Activated naive CD4-positive, alpha-beta T cell treated with anti-CD3 and anti-CD28 coated beads, Interleukin-2, amount 50 U/mL, for 72 hours (primary cell): ENCODE measurements around the gene KRT9. TPM values are rescaled to one million over a fixed set of nuclear protein-coding genes. Genes with fewer than 3 reads are reported as not detected.
"Not testable (repeated sequence)": the region's sequence is repeated elsewhere in the genome, so short reads cannot be mapped to it uniquely, and the experiment has no call there.

Experiments used
- ATAC-seq, 2 donors: fragments of 150-1000 bp; cut with Tn5 transposase; 2 replicates each; pipeline ENCODE4 v1.10.0; 2021; ENCODE audit warnings: mild to moderate bottlenecking in 2 of 2, moderate library complexity in 2 of 2
- DNase-seq, 2 donors: peaks; one replicate each; pipeline ENCODE4 v3.0.0; 2021 to 2022; ENCODE audit warnings: low spot score in 2 of 2
- H3K27ac Mint-ChIP-seq, 2 donors: one replicate each; pipeline ENCODE4 v1.8.0; 2022; ENCODE audit warnings: mild to moderate bottlenecking in 2 of 2, mixed read lengths in 2 of 2
- H3K36me3 Mint-ChIP-seq, 2 donors: one replicate each; pipeline ENCODE4 v1.8.0; 2022; ENCODE audit warnings: mixed read lengths in 2 of 2
- H3K9me3 Mint-ChIP-seq, 2 donors: one replicate each; pipeline ENCODE4 v1.8.0; 2022; ENCODE audit warnings: mixed read lengths in 2 of 2
- total RNA-seq, 2 donors: library from RNA; stranded (reverse); gene quantifications; one replicate each; pipeline ENCODE4 v1.2.3, GENCODE V29; 2022

KRT9 gene
- total RNA-seq, 2 donors from 2014 or later, result not detected

DNA sequence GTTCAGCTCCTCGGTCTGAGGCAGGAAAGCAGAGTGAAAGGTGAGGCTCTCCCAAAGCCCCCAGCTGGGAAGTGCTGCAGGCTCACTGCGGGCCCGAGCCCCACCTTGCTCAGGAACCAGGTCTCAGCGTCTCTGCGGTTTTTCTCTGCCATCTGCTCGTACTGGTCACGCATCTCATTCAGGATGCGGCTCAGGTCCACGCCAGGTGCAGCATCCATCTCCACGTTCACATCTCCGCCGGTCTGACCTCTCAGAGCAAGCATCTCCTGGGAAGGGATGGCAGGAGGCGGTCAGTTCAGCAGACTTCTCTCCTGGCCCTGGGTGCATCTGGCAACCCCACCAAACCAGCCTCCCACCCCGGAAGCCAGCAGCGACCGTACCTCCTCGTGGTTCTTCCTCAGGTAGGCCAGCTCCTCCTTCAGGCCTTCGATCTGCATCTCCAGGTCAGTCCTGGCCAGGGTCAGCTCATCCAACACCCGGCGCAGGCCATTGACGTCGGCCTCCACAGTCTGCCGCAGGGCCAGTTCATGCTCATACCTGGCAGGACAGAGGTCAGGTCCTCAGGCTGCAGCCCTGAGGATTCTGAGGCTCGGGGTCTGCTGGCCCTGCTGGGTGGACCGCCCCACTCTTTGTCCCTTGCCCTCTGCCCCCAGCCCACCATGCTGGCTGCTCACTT is 39.2 kb upstream of the KRT9 start:
- ATAC-seq, result no peak
- Mint-ChIP-seq H3K9me3 (peaks cover 10 to 16% of the 10 kb centered on the region in 2 donors), H3K27ac (no peak overlapping the region), H3K36me3 (peaks cover 13 to 18% of the 10 kb centered on the region in 2 donors)
- DNase-seq, result no peak

DNA sequence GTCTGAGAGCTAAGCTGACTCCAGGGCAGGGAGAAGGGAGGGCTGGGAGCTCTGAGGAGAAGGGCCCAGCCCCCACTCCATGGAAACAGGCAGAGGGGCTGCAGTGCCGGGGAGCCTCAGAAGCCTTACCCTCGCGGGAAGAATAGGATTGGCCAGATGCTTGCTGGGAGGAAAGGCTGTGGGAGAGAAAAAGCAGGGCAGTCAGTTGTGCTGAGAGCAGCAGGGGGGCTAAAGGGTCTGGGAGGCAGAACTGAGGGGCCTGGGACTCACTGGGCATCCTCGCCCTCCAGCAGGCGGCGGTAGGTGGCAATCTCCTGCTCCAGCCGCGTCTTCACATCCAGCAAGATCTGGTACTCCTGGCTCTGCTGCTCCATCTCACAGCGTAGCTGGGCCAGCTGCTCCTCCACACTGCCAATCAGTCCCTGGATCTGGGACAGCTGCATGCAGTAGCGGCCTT is 38.2 kb upstream of the KRT9 start:
- Mint-ChIP-seq H3K9me3 (peaks cover 10 to 20% of the 10 kb centered on the region in 2 donors), H3K36me3 (peaks cover 17 to 22% of the 10 kb centered on the region in 2 donors)
- not testable (repeated sequence) for ATAC-seq, H3K27ac Mint-ChIP-seq, DNase-seq

DNA sequence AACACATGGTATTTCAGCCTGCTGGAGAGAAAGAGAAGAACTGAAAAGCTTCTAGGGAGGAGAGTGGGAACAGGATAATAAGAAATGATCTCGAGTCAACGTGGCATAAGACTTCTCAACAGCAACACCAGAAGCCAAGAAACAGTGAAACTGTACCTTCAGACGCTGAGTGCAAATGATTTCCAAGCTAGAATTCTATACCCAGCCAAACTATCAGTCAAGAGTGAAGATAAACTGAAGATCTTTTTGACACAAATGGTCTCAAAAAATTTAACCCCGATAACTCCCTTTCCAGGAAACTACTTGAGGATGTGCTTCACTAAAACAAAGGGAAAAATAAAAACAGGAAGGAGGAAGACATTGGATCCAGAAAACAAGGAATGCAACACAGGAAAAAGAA is 35.1 kb upstream of the KRT9 start:
- Mint-ChIP-seq H3K36me3 (peaks cover 21 to 22% of the 10 kb centered on the region in 2 donors), H3K9me3 (peaks cover 10 to 20% of the 10 kb centered on the region in 2 donors)
- not testable (repeated sequence) for H3K27ac Mint-ChIP-seq, DNase-seq, ATAC-seq

DNA sequence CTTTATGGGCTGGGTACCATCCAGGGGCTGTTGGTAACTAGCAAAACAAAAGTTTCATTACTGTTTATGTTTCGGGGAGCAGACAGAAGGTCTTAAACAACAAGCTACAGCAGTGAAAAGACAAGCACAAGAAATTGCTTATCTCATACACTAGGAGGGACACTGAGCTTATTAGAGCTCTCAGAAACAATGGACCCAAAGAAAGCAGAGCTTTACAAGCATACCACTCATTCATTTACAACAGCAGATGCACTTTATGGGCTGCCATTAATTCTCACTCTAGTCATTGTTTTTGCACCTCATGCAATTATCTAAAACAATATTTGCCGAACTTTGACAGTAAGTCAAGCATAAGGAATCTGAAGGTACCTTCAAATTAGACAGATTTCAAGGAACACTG is 30.7 kb upstream of the KRT9 start:
- DNase-seq, result no peak
- peaks cover 18 to 21% of the 10 kb centered on the region in 2 donors for H3K36me3 Mint-ChIP-seq
- peaks cover 10 to 17% of the 10 kb centered on the region in 2 donors for H3K9me3 Mint-ChIP-seq
- no peak for ATAC-seq
- H3K27ac Mint-ChIP-seq, result no peak overlapping the region

DNA sequence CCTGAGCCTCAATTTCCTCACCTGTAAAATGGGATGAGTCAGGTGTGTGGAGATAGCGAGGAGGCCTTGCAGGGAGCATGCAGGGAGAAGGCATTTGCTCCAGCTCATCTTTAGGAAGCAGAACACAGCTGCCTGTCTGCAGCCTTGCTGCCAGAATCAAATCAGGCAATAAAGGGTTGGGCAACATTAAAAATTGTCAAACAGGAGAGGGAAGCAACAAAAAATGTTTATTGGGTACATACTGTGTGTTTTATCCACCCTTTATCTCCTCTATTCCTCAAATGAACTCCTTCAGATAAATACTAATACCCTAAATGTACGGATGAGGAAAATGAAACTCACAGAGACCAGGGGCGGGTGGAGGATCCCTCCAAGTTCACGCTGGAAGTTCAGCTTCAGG is 28.5 kb upstream of the KRT9 start:
- Mint-ChIP-seq H3K27ac (no peak overlapping the region), H3K36me3 (peaks cover 0 to 4% of the 10 kb centered on the region in 2 donors), H3K9me3 (no peaks in the 10 kb centered on the region)
- DNase-seq (no peak), ATAC-seq (no peak)

DNA sequence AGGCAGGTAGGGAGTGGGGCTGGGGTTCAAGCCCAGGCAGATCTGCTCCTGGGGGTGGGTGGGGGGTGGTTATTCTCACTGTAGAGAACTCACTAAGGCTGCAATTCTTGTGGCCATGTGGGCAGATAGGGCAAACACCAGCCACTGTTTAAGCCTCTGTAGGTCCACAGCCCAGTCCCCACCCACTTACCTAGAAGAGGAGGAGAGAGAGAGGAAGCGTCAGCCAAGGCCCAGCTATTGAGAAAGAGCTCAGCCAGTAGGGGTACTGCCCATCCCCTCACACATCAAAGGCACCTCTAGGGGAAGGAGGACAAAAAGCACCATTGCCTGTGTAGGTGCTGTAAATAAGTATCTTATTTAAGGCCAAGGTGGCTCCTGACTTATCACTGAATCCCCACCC is 27.8 kb upstream of the KRT9 start:
- ATAC-seq, result no peak
- H3K36me3 Mint-ChIP-seq, result peaks cover 0 to under 1% of the 10 kb centered on the region in 2 donors
- no peaks in the 10 kb centered on the region for H3K9me3 Mint-ChIP-seq
- H3K27ac Mint-ChIP-seq, result no peak overlapping the region
- DNase-seq, result no peak

DNA sequence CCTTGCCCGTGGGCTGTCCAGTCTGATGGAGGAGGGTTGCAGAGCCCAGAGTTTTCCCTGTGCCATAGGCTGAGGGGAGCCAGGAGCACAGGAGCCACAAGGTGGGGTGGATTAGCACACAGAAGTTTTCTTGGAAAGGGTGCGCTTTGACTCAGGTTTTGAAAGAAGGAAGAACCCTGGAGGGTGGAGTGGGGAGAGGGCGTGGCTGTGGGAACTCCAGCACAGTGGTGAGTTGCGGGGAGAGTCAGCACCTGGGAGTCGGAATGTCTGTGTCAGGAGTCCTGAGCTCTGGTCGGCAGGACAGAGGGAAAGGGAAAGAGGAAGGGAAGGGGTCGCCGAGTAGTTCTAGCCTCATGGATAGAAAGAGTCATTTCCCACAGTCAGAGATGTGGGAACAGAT is 23.7 kb upstream of the KRT9 start:
- no peaks in the 10 kb centered on the region for H3K9me3 Mint-ChIP-seq
- DNase-seq, result no peak

DNA sequence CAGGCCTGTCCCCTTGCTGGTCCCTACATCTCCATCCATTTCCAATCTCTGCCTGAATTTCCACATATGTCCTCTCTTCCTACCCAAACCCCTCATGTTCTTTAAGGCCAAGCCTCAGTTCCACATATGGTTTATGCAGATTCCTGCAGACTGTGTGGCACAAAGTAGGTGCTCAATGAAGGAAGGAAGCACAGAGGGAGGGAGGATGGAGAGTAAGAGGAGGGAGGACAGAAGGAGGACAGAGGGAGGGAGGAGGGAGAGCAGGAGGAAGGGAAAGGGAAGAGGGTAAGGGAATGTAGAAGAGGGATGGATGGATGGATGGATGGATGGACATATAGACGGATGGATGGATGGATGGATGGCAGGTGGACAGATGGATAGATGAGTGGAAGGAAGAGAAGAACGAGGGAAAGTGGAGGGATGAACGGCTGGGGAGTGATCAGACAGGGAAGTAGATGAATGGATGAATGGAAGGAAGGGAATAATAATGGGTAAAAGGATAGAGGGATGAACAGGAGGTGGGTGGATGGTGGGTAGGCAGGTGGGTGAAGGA is 22.6 kb upstream of the KRT9 start:
- H3K9me3 Mint-ChIP-seq, result no peaks in the 10 kb centered on the region
- no peak overlapping the region for H3K27ac Mint-ChIP-seq
- ATAC-seq (no peak), DNase-seq (no peak)
- H3K36me3 Mint-ChIP-seq, result no peaks in the 10 kb centered on the region

More for the DNA sequence above, 23.7 kb upstream of the KRT9 start:
- no peaks in the 10 kb centered on the region for H3K36me3 Mint-ChIP-seq
- no peak overlapping the region for H3K27ac Mint-ChIP-seq
- no peak for ATAC-seq

DNA sequence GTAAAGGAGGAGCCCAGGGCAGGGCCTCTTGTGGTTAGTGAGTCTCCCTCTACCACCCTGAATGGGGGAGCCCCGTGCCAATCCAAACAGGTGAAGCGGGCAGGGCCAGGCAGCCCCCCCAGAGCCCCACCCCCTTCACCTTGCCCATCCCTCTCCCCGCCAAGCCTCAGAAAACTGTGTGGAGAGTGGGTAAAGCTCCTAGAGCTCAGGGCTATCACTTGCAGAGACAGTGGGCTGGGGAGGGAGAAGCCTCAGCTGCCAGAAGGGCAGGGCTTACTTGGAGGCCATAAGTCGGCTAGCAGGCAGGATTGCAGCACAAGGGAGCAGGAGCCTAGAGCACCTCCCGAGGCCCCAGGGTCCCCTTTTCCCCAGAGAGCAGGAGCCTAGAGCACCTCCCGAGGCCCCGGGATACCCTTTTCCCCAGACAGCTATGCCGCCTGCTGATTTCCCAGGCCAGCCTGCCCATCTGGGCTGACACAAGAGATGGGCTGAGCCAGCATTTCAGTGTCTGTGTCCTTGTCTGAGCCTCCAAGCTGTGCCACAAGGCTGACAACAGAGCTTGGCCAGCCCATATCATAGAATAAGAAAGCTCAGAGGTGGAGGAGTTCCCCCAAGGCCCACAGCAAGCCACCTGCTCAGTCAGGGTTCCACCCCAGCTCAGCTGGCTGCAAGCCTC is 21.6 kb upstream of the KRT9 start:
- H3K9me3 Mint-ChIP-seq, result no peaks in the 10 kb centered on the region
- no peak overlapping the region for H3K27ac Mint-ChIP-seq
- ATAC-seq, result no peak

DNA sequence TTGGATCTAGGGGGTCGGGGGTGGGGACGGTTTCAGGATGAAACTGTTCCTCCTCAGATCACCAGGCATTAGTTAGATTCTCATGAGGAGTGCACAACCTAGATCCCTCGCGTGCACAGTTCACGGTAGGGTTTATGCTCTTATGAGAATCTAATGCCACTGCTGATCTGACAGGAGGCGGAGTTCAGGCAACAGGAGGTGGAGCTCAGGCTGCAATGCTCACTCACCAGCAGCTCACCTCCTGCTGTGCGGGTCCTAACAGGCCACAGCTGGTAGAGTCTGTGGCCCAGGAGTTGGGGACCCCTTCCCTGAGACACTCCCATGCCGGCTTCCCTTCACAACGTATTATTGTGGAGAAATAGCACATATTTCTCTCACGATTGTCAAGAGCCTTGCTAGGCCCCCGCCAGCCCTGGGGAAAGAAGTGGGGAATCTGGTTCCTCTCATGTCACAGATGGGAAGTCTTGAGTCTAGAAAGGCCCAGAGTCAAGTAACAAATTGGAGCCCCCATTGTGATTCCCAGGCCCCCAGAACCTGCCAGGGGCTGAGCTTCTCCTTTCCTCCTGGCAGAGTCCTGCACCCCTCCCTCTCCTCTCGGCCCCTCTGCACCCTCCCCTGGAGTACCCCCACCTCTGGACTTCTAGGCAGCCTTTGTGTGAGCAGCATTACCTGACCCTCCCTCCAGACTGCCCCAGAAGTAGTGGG is 20.9 kb upstream of the KRT9 start:
- Mint-ChIP-seq H3K27ac (no peak overlapping the region), H3K36me3 (no peaks in the 10 kb centered on the region), H3K9me3 (no peaks in the 10 kb centered on the region)
- no peak for DNase-seq
- no peak for ATAC-seq

More for the DNA sequence above, 21.6 kb upstream of the KRT9 start:
- no peak for DNase-seq
- no peaks in the 10 kb centered on the region for H3K36me3 Mint-ChIP-seq

DNA sequence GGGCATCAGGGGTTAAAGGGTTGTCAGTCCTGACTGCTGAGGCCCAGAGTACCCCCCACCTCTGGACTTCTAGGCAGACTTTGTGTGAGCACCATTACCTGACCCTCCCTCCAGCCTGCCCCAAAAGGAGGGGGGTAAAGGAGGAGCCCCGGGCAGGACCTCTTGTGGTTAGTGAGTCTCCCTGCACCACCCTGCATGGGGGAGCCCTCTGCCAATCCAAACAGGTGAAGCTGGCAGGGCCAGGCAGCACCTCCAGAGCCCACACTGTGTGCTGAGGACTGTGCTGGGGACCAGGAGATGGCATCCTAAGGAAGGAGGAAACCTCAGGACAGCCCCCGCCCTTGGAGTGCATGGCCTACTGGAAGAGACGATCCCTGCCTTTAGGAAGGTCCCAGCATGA is 17.4 kb upstream of the KRT9 start:
- Mint-ChIP-seq H3K27ac (no peak overlapping the region), H3K36me3 (no peaks in the 10 kb centered on the region), H3K9me3 (no peaks in the 10 kb centered on the region)
- DNase-seq (no peak), ATAC-seq (no peak)

DNA sequence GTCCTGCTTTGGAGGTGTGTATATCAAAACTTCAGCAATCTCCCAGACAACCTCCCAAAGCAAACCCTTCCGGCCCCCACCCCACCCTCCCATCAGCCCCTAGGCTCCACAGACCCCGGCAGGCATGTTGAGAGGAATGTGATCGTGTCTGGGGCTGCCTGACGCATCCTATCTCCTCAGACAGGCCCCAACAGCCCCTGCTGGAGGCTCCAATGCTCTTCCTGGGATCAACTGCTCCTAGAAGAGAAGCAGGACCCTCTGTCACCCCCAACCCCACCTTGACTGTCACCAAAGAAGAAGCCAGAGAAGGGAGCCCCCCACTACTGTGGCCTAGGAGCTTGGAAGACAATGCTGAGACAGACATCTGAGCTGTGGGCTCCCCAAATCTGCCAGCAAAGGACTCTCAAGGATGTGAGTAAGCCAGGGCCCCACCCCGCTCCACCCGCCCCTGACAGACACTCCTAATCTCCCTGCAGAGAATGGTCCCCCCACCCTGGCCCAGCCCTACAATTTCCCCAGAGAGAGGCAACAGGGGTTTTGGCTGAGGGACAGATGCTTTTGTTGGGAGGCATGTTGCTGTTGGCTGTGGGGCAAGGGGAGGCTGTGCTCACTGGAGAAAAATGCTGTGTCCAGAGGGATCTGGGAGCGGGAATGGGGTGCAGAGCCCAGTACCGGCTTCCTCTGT is 16.4 kb upstream of the KRT9 start:
- Mint-ChIP-seq H3K36me3 (no peaks in the 10 kb centered on the region), H3K27ac (no peak overlapping the region), H3K9me3 (no peaks in the 10 kb centered on the region)
- DNase-seq (no peak), ATAC-seq (no peak)

DNA sequence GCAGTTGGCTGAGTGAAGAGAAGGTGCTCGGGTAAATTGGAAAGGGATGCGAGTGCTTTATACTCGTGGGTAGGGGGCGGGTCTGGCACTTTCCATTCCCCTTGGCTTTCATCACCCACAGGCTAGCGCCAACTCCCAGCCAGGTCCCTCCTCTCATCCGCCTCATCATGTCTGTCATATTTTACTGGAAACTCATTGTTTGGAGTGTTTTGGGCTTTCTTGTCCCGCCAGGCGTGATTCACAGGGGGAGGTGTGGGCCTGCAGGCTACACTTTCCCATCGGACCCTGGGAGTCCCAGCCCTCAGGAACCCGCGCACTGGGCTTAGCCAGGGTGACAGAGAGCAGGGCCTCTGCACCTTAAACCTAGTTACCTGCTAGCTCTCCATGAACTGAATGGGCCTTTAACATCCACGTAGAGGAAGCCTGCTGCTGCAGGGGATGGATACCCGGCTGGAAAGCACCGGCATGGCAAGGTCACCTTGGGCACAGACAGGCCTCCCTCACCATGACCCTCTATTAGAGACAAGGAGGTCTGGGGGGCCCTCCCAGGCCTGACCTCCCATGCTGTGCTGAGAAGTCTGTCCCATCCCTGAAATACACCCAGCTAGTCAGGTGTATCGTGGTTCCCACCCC is 15.1 kb upstream of the KRT9 start, which contains the start of gene KRT14:
Gene KRT14 (minus strand): TSS at position 33 of the 633 bp plus-strand sequence. CDS start 61 bp downstream, outside the sequence.
- DNase-seq (no peak), ATAC-seq (no peak)
- Mint-ChIP-seq H3K27ac (no peak within 1 kb of the TSS), H3K36me3 (no peaks in the 10 kb centered on the region), H3K9me3 (no peaks in the 10 kb centered on the region)

DNA sequence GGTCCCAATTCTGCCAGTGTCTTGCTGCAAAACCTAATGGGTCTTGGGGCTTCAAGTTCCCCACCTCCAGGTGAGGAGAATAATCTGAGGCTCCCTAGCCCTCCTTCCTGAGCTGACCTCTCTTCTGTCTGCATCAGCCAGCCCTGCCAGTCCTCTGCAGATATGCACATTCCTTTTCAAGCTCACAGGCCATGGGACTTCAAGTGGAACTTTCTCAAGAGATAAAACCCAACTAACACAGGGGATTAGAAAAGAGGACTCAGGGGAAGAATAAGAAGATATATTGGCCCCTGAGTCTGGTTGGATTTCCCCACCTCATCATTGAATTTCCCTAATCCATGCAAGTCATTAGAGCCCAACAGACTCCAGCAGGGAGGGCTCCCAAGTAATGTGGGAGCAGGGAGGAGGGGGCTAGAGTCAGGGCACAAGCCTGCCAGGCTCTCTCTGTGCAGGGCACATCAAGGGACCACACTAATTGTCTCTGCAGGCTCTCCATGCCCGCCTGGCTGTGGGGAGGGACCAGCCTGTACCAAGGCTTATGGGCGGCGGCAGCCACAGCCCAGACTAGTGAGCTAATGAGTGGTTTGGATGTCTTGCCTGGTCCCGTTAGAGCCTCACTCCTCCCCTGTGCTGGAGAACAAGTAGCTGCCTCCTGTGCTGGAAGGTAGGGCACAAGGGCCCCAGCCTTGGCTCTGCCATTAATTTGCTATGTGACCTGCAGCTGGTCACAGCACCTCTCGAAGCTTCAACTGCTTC is 13.6 kb upstream of the KRT9 start:
- H3K36me3 Mint-ChIP-seq, result no peaks in the 10 kb centered on the region
- ATAC-seq, result no peak
- H3K9me3 Mint-ChIP-seq, result no peaks in the 10 kb centered on the region
- no peak for DNase-seq
- H3K27ac Mint-ChIP-seq, result no peak overlapping the region

DNA sequence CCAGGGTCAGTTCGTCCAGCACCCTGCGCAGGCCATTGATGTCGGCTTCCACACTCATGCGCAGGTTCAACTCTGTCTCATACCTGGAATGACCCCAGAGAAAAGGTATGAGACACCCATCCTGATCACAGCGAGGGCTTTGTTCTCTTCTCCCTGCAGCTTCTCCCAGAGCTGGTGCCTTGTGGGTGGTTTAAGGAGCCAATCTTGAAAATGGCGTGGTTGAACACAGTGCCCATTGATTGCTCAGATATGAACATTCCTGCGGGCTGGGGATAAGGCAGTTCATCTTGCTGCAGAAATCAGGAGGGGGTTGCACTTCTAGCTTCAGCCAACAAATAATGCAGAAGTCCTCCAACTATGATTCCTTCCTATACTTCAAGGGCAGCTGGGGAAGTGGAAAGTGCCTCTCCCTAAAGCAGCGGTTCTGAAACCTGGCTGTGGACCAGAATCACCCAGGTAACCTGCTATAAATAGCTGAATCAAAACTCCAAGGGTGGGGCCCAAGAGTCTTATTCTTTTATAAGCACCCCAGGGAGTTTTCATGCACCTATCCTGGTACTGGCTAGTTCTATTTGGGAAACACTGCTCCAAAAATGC is 12.6 kb upstream of the KRT9 start:
- DNase-seq, result not testable (repeated sequence)

More for the DNA sequence above, 12.6 kb upstream of the KRT9 start:
- not testable (repeated sequence) for H3K27ac Mint-ChIP-seq, H3K36me3 Mint-ChIP-seq, H3K9me3 Mint-ChIP-seq, ATAC-seq
